ENCODE measurements around the gene FCF1. TPM values are rescaled to one million over a fixed set of nuclear protein-coding genes. Genes with fewer than 3 reads are reported as not detected.

The FCF1 gene
- total and polyA plus RNA-seq, 2 of the 4 experiments (the other 2 are of a cell fraction): 37.1 to 45.5 TPM

- Histone ChIP-seq H3K36me3 (ENCODE audit: control insufficient read depth, insufficient read depth, low read length) (no peaks in the 10 kb centered on the region), H3K79me1 (ENCODE audit: low read depth in 1 of 2, low read length in 2 of 2) (no peaks in the 10 kb centered on the region), H3K4me1 (ENCODE audit: control insufficient read depth, insufficient read depth, low read length) (peaks cover 2% of the 10 kb centered on the region; the same call in 1 of the 2 replicates), H3K9me1 (ENCODE audit: insufficient read depth, low read length) (no peaks in the 10 kb centered on the region), H4K91ac (ENCODE audit: insufficient read depth, low read depth, low read length) (no peak overlapping the region), H2BK120ac (ENCODE audit: low read depth, low read length) (no peak overlapping the region), H4K20me1 (ENCODE audit: insufficient read depth, low read length) (no peaks in the 10 kb centered on the region), H2AK5ac (ENCODE audit: low read depth, low read length) (no peak overlapping the region), H3K4ac (ENCODE audit: low read depth, low read length) (no peak overlapping the region), H3K27ac (ENCODE audit: insufficient read depth, low read length) (no peak overlapping the region), H4K8ac (ENCODE audit: low read depth in 2 of 2, low read length in 2 of 2) (no peak overlapping the region), H2AK9ac (replicated peaks; ENCODE audit: low read depth, low read length, poor library complexity) (no peak overlapping the region), H3K23ac (ENCODE audit: low read depth, low read length) (no peak overlapping the region), H2BK20ac (ENCODE audit: low read depth, low read length) (no peak overlapping the region), H2BK5ac (ENCODE audit: low read depth, low read length, poor library complexity, severe bottlenecking) (peak overlapping the region; percentile 36), H3K14ac (replicated peaks; ENCODE audit: low read depth, low read length) (no peak overlapping the region), H4K5ac (ENCODE audit: low read depth, low read length) (no peak overlapping the region), H2AFZ (replicated peaks; ENCODE audit: low read length, poor library complexity) (no peak overlapping the region), H3K18ac (ENCODE audit: low read depth, low read length) (no peak overlapping the region), H3K4me2 (ENCODE audit: low read depth, low read length) (peak overlapping the region; percentile 46; the same call in 1 of the 2 replicates), H2BK15ac (ENCODE audit: low read depth, low read length) (no peak overlapping the region), H3K4me3 (ENCODE audit: insufficient read depth, low read depth, low read length) (no peak overlapping the region), H3K27me3 (ENCODE audit: control insufficient read depth, insufficient read depth, low read length) (no peaks in the 10 kb centered on the region), H3K56ac (ENCODE audit: extremely low read depth, insufficient read depth, low read length) (no peak overlapping the region), H3K9ac (ENCODE audit: low read depth, low read length) (no peak overlapping the region), H3K9me3 (ENCODE audit: control insufficient read depth, insufficient read depth, low read length) (peaks cover 3% of the 10 kb centered on the region; the same call in 1 of the 2 replicates)
- DNase-seq (peak; percentile 13), ATAC-seq (ENCODE audit: low read depth) (peak; percentile 59)
- in situ Hi-C loops (cut with MboI; ENCODE audit: low sequenced_read_pairs) (no loop called here), intact Hi-C loops (cut with micrococcal nuclease) (no loop called here), dilution Hi-C loops (cut with HindIII; ENCODE audit: low sequenced_read_pairs, unreplicated experiment) (no loop called here)
- no TSS peak for BruUV-seq (replicated peaks)
- POLR2A ChIA-PET (ENCODE audit: unreplicated experiment): no interaction called here
- TF ChIP-seq RFX5 (IDR thresholded peaks at IDR 0.05; ENCODE audit: low read depth, low read length) (no peak), FOS (IDR thresholded peaks at IDR 0.05; ENCODE audit: low read depth, low read length) (no peak), MAFK (IDR thresholded peaks at IDR 0.05; ENCODE audit: low read depth, low read length) (no peak), RAD21 (IDR thresholded peaks at IDR 0.05; ENCODE audit: low read length) (no peak), CHD1 (IDR thresholded peaks at IDR 0.05; ENCODE audit: low read depth, low read length) (no peak)
- CTCF ChIA-PET: interaction anchor here (1.2 kb wide), 1 partner anchor 9 kb away, joined by 3 read pairs; the partner anchor contains the start of gene YLPM1
- WGBS, 2 experiments (ENCODE audit: extremely low coverage in 2 of 2, insufficient read length in 1 of 2): 57% methylated on average over 1 of the region's 2 CpGs; no CpG with 5 or more reads in 1 of the 2 experiments
These were observed 41.2 kb downstream of the FCF1 start for GRCh38 chr14:74754157-74754556.
